Keratinocyte (primary cell): Measurements from ENCODE around the gene KXD1.

Source experiments
- EZH2 ChIP-seq: IDR thresholded peaks from one replicate; pipeline ENCODE4 v1.6.1; 2012; ENCODE audit warnings: inconsistent platforms, mild to moderate bottlenecking, low read length, moderate library complexity
- TF ChIP-seq, protein P1 (sequence below), 3 experiments: IDR thresholded peaks in 1 of 3; conservative IDR thresholded peaks in 1 of 3; optimal IDR thresholded peaks in 1 of 3; 2 replicates in 2 of 3; 3 replicates in 1 of 3; pipeline versions ENCODE3 to v1.5.1; 2011; ENCODE audit warnings: low read length in 3 of 3, mild to moderate bottlenecking in 3 of 3, moderate library complexity in 2 of 3, control low read depth in 1 of 3, inconsistent platforms in 1 of 3; ENCODE audit not compliant: insufficient read depth in 2 of 3; ENCODE audit errors: extremely low read depth in 1 of 3

DNA sequence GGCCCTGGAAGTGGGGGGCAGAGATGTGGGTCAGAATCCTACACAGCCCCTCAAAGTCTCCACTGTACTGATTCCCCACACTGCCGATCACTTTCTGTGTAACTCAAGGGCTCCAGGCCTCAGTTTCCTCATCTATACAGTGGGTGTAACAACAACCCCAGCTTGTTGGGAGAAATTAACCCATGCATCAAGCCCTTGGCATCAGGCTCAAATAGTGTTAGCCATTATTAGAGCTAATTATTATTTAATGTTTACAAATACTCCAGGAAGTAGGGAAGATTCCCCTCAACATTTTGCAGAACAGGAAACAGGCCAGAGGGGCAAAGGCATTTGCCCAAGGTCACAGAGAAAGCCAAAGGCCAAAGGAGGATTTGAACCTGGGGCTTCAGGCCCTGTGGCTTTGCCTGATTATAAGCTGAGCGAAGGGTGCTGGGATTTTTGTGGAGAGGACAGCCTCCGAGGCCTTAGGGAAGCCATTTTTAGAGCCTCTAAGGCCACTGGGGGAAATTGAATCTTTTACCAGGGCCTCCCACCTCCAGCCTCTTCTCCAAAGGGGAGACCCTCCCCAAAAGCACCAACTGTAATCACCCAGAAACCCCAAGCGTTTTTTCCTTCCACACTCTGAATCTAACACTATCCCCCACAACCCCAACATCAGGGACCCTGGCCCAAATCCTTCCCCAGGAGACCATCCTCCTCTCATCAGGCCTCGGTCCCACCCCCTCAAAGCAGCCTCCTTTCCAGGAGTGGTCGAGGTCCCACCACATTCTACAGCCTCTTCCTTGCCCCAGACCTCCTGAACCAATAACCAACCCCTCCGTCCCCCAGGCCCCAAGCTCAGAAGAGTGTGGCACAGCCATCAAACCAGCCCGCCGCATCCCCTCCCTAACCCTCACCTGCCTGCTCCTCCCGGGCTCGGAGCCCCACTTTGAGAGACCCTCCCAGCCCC lies 15.4 kb upstream of the KXD1 start:
- TF ChIP-seq, protein P1, sequence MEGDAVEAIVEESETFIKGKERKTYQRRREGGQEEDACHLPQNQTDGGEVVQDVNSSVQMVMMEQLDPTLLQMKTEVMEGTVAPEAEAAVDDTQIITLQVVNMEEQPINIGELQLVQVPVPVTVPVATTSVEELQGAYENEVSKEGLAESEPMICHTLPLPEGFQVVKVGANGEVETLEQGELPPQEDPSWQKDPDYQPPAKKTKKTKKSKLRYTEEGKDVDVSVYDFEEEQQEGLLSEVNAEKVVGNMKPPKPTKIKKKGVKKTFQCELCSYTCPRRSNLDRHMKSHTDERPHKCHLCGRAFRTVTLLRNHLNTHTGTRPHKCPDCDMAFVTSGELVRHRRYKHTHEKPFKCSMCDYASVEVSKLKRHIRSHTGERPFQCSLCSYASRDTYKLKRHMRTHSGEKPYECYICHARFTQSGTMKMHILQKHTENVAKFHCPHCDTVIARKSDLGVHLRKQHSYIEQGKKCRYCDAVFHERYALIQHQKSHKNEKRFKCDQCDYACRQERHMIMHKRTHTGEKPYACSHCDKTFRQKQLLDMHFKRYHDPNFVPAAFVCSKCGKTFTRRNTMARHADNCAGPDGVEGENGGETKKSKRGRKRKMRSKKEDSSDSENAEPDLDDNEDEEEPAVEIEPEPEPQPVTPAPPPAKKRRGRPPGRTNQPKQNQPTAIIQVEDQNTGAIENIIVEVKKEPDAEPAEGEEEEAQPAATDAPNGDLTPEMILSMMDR (optimal IDR thresholded peaks at IDR 0.05 in 1 of 3, IDR thresholded peaks at IDR 0.05 in 1 of 3, conservative IDR thresholded peaks at IDR 0.05 in 1 of 3; ENCODE audit: extremely low read depth in 1 of 3, insufficient read depth in 2 of 3, low read length in 3 of 3) = no peak
- TF ChIP-seq EZH2 = no peak
